HCT116 (cell line): ENCODE results near the gene PXK. TPM values are rescaled to one million over a fixed set of nuclear protein-coding genes. Genes with fewer than 3 reads are reported as not detected.

Experiments used
- ATAC-seq: fragments of 200-7000 bp; cut with Tn5 transposase; 2 replicates; pipeline ENCODE4 v1.9.1; 2020; ENCODE audit warnings: mild to moderate bottlenecking, moderate library complexity
- BruUV-seq: library from RNA; stranded (reverse); fragments of 400-500 nt; replicated peaks from 2 replicates; lab custom pipeline; 2021; lab: Mats Ljungman, UMichigan
- CTCF ChIA-PET: fragments of 300-600 bp; sonication (Branson Sonifier 250); formaldehyde crosslinking; loops from one replicate; lab custom pipeline; 2021; ENCODE audit warnings: antibody characterized with exemption; lab: Charles Lee
- POLR2A ChIA-PET: fragments of 300-600, 350-600 bp; sonication (Branson Sonifier 250); formaldehyde crosslinking; loops from one replicate; lab custom pipeline; 2021; ENCODE audit warnings: antibody characterized with exemption; lab: Charles Lee
- RAD21 ChIA-PET, 2 experiments: fragments of 300-600 bp; sonication (Branson Sonifier 250); formaldehyde crosslinking; loops; one replicate each; lab custom pipeline; 2023; ENCODE audit warnings: low total read pairs in 2 of 2; ENCODE audit not compliant: uncharacterized antibody in 2 of 2, unreplicated experiment in 2 of 2, low non-redundant PET in 1 of 2; lab: Charles Lee
- DNase-seq: peaks from one replicate; pipeline ENCODE4 v3.0.0-alpha.2; 2010; ENCODE audit warnings: low read depth, low spot score
- H2AFZ ChIP-seq: fragments of 200-600 bp; shearing (Covaris generic), sonication (generic); 2 replicates; pipeline ENCODE4 v1.6.1; 2017; ENCODE audit warnings: low read depth, mixed run types, mixed read lengths, antibody characterized with exemption, low read length; ENCODE audit not compliant: poor library complexity, severe bottlenecking
- H3K27ac ChIP-seq: 2 replicates; pipeline ENCODE4 v1.5.1; 2012; ENCODE audit warnings: low read depth, low read length
- H3K27me3 ChIP-seq: fragments of 200-600 bp; sonication (generic); 2 replicates; pipeline ENCODE4 v1.6.1; 2016; ENCODE audit warnings: mixed run types, low read length, mixed read lengths; ENCODE audit not compliant: insufficient read depth
- H3K36me3 ChIP-seq, 2 experiments: fragments of 200-500 bp in 1 of 2; fragments of 200-600 bp in 1 of 2; sonication (Bioruptor generic) in 1 of 2; sonication (generic) in 1 of 2; 2 replicates each; pipeline versions ENCODE4 v1.5.1 to v1.6.1; 2014 to 2016; ENCODE audit warnings: low read length in 2 of 2, inconsistent platforms in 1 of 2, mixed read lengths in 1 of 2, mixed run types in 1 of 2; ENCODE audit not compliant: insufficient read depth in 2 of 2, control insufficient read depth in 1 of 2
- H3K4me1 ChIP-seq, 2 experiments: fragments of 200-600 bp in 1 of 2; sonication (generic) in 1 of 2; 2 replicates each; pipeline versions ENCODE4 v1.5.1 to v1.6.1; 2012 to 2017; ENCODE audit warnings: low read length in 2 of 2, inconsistent platforms in 1 of 2, mild to moderate bottlenecking in 1 of 2, mixed read lengths in 1 of 2, mixed run types in 1 of 2, moderate library complexity in 1 of 2; ENCODE audit not compliant: insufficient read depth in 2 of 2, control insufficient read depth in 1 of 2
- H3K4me2 ChIP-seq: fragments of 200-600 bp; sonication (generic); 2 replicates; pipeline ENCODE4 v1.6.1; 2017; ENCODE audit warnings: mixed run types, low read length, mixed read lengths
- H3K4me3 ChIP-seq, 2 experiments: fragments of 200-600 bp in 1 of 2; sonication (generic) in 1 of 2; replicated peaks in 1 of 2; 2 replicates each; pipeline ENCODE4 v1.5.1; 2011 to 2016; ENCODE audit warnings: low read length in 2 of 2, control low read depth in 1 of 2, low read depth in 1 of 2, mild to moderate bottlenecking in 1 of 2, mixed read lengths in 1 of 2, mixed run types in 1 of 2
- H3K79me2 ChIP-seq: fragments of 200-600 bp; sonication (generic); 2 replicates; pipeline ENCODE4 v1.6.1; 2017; ENCODE audit warnings: mild to moderate bottlenecking, mixed run types, low read length, moderate library complexity, mixed read lengths; ENCODE audit not compliant: insufficient read depth
- H3K9ac ChIP-seq: fragments of 200-600 bp; sonication (generic); 2 replicates; pipeline ENCODE4 v1.6.1; 2016; ENCODE audit warnings: low read length, mixed read lengths
- H3K9me2 ChIP-seq: fragments of 200-600 bp; sonication (generic), shearing (Covaris generic); 2 replicates; pipeline ENCODE4 v1.6.1; 2017; ENCODE audit warnings: mixed run types, mild to moderate bottlenecking, moderate library complexity; ENCODE audit not compliant: insufficient read depth
- H3K9me3 ChIP-seq, 2 experiments: fragments of 200-500 bp in 1 of 2; fragments of 200-600 bp in 1 of 2; sonication (Bioruptor generic) in 1 of 2; sonication (generic) in 1 of 2; 2 replicates each; pipeline ENCODE4 v1.6.1; 2014 to 2017; ENCODE audit warnings: low read length in 2 of 2, mixed read lengths in 2 of 2, inconsistent platforms in 1 of 2, low read depth in 1 of 2, mild to moderate bottlenecking in 1 of 2, mixed run types in 1 of 2, moderate library complexity in 1 of 2; ENCODE audit not compliant: control insufficient read depth in 1 of 2, insufficient read depth in 1 of 2
- H4K20me1 ChIP-seq: fragments of 200-600 bp; sonication (generic), shearing (Covaris generic); 2 replicates; pipeline ENCODE4 v1.6.1; 2017; ENCODE audit warnings: mixed run types, mild to moderate bottlenecking, moderate library complexity; ENCODE audit not compliant: insufficient read depth
- ATF3 ChIP-seq: IDR thresholded peaks from 2 replicates; pipeline ENCODE4 v1.6.1; 2012
- CEBPB ChIP-seq: IDR thresholded peaks from 2 replicates; pipeline ENCODE4 v1.6.1; 2012; ENCODE audit warnings: low read depth
- CTCF ChIP-seq, 3 experiments: fragments of 200-600 bp in 1 of 3; sonication (generic) in 1 of 3; IDR thresholded peaks in 2 of 3; conservative IDR thresholded peaks in 1 of 3; 2 replicates each; pipeline ENCODE4 v1.5.1; 2012 to 2017; ENCODE audit warnings: low read depth in 2 of 3, low read length in 2 of 3, antibody characterized with exemption in 1 of 3, borderline replicate concordance in 1 of 3, control low read depth in 1 of 3, mild to moderate bottlenecking in 1 of 3, mixed read lengths in 1 of 3, mixed run types in 1 of 3, moderate library complexity in 1 of 3; ENCODE audit not compliant: insufficient read depth in 1 of 3
- ELF1 ChIP-seq: IDR thresholded peaks from 2 replicates; pipeline ENCODE4 v1.6.1; 2012; ENCODE audit warnings: low read depth, borderline replicate concordance
- SIN3A ChIP-seq: IDR thresholded peaks from 2 replicates; pipeline ENCODE4 v1.6.1; 2012; ENCODE audit warnings: low read depth
- ZFX ChIP-seq: fragments of 450-650 bp; IDR thresholded peaks from 2 replicates; pipeline ENCODE4 v1.6.1; 2017
- intact Hi-C: fragments of 100-400 bp; cut with micrococcal nuclease; formaldehyde crosslinking; loops from 2 replicates; pipeline ENCODE4 v1.10.0; 2022
- total RNA-seq: library from RNA; stranded (reverse); gene quantifications from one replicate; pipeline ENCODE4 v1.2.1, GENCODE V29; 2021; ENCODE audit not compliant: unreplicated experiment
- TF ChIP-seq, protein P1 (sequence below): IDR thresholded peaks from 2 replicates; pipeline ENCODE4 v1.6.1; 2012

PXK gene
- total RNA-seq, 1 experiment from 2014 or later = 10.2 TPM

- Histone ChIP-seq H3K9me2 (no peaks in the 10 kb centered on the region), H3K4me2 (no peak overlapping the region), H3K4me3 (no peak overlapping the region), H3K36me3 (no peaks in the 10 kb centered on the region), H2AFZ (no peak overlapping the region), H3K9ac (no peak overlapping the region), H3K27me3 (no peaks in the 10 kb centered on the region), H3K79me2 (no peaks in the 10 kb centered on the region), H3K9me3 (no peaks in the 10 kb centered on the region), H4K20me1 (no peaks in the 10 kb centered on the region), H3K27ac (no peak overlapping the region), H3K4me1 (peaks cover 3 to 6% of the 10 kb centered on the region in 2 experiments; a peak in 3 of 4 replicates)
- RAD21 ChIA-PET = no interaction called here
- intact Hi-C loops = no loop called here
- ATAC-seq (no peak), DNase-seq (no peak)
- no TSS peak for BruUV-seq
- POLR2A ChIA-PET = no interaction called here
- no peak for TF ChIP-seq ATF3
- no peak for TF ChIP-seq ZFX
- TF ChIP-seq CTCF (IDR thresholded peaks at IDR 0.05 in 2 of 3, conservative IDR thresholded peaks at IDR 0.05 in 1 of 3; ENCODE audit: borderline replicate concordance in 1 of 3, insufficient read depth in 1 of 3, low read depth in 2 of 3, low read length in 2 of 3) = no peak
- no peak for TF ChIP-seq CEBPB
- TF ChIP-seq, protein P1, sequence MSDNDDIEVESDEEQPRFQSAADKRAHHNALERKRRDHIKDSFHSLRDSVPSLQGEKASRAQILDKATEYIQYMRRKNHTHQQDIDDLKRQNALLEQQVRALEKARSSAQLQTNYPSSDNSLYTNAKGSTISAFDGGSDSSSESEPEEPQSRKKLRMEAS = no peak
- no peak for TF ChIP-seq ELF1
- no peak for TF ChIP-seq SIN3A
- CTCF ChIA-PET = no interaction called here
These were observed 12.8 kb downstream of the PXK start for GRCh38 chr3:58345457-58345856.

- H3K9me2 ChIP-seq = no peaks in the 10 kb centered on the region
- no peak overlapping the region for H2AFZ ChIP-seq
- intact Hi-C loops = no loop called here
- H3K4me2 ChIP-seq = no peak overlapping the region
- no peak overlapping the region for H3K4me3 ChIP-seq
- H3K9ac ChIP-seq = no peak overlapping the region
- H3K9me3 ChIP-seq = no peaks in the 10 kb centered on the region
- DNase-seq = no peak
- H3K27ac ChIP-seq = no peak overlapping the region
- H3K27me3 ChIP-seq = no peaks in the 10 kb centered on the region
- no TSS peak for BruUV-seq
- H3K36me3 ChIP-seq = no peaks in the 10 kb centered on the region
- ChIA-PET POLR2A (no interaction called here), RAD21 (no interaction called here), CTCF (no interaction called here)
- H3K79me2 ChIP-seq = no peaks in the 10 kb centered on the region
- TF ChIP-seq CEBPB = no peak
- peaks cover 5 to 10% of the 10 kb centered on the region in 2 experiments; a peak in 3 of 4 replicates for H3K4me1 ChIP-seq
- H4K20me1 ChIP-seq = no peaks in the 10 kb centered on the region
- ATAC-seq = no peak
These were observed 13.7 kb downstream of the PXK start for GRCh38 chr3:58346368-58346767.
